HepG2 (cell line): Measurements from ENCODE around the gene TTBK1. TPM values are rescaled to one million over a fixed set of nuclear protein-coding genes. Genes with fewer than 3 reads are reported as not detected.
A peak's percentile ranks its signal among the peaks of the same experiment; 100 is the strongest.

ENCODE experiments used
- ATAC-seq: fragments of 200-7000 bp; cut with Tn5 transposase; 3 replicates; pipeline ENCODE4 v1.9.1; 2020; ENCODE audit warnings: mild to moderate bottlenecking, moderate library complexity
- BruUV-seq: library from RNA; stranded (reverse); fragments of 400-500 nt; replicated peaks from 2 replicates; lab custom pipeline; 2021; lab: Mats Ljungman, UMichigan
- CTCF ChIA-PET: fragments of 300-600 bp; formaldehyde crosslinking; extraction: SDS; loops from one replicate; lab custom pipeline; 2021; ENCODE audit warnings: low total read pairs, inconsistent platforms, low intra/inter-chr PET ratio; lab: Yijun Ruan, JAX
- POLR2A ChIA-PET: fragments of 350-600 bp; sonication (Branson Sonifier 250); formaldehyde crosslinking; loops from one replicate; lab custom pipeline; 2020; ENCODE audit warnings: antibody characterized with exemption, inconsistent platforms; lab: Yijun Ruan, JAX
- DNase-seq: peaks from one replicate; pipeline ENCODE4 v3.0.0-alpha.2; 2015; ENCODE audit warnings: low spot score
- FAIRE-seq: peaks from 3 replicates; lab custom pipeline; 2011; peaks lifted over from hg19 to GRCh38; lab: Jason Lieb, UNC
- H2AFZ ChIP-seq: one replicate; pipeline ENCODE4 v1.6.1; 2011; ENCODE audit warnings: low read length, inconsistent platforms
- H3K27ac ChIP-seq: fragments of 300-600 bp; 3 replicates; pipeline ENCODE4 v1.8.0; 2011; ENCODE audit warnings: mixed run types, mild to moderate bottlenecking, mixed read lengths, low read length, inconsistent platforms; ENCODE audit not compliant: insufficient read depth; ENCODE audit errors: extremely low read length
- H3K27me3 ChIP-seq, 2 experiments: fragments of 200-600 bp in 1 of 2; 2 replicates in 1 of 2; 3 replicates in 1 of 2; pipeline versions ENCODE4 v1.6.0 to v1.8.0; 2011; ENCODE audit warnings: low read length in 2 of 2, mild to moderate bottlenecking in 2 of 2, moderate library complexity in 2 of 2, inconsistent platforms in 1 of 2; ENCODE audit not compliant: insufficient read depth in 2 of 2, control insufficient read depth in 1 of 2
- H3K36me3 ChIP-seq, 2 experiments: fragments of 200-600 bp in 1 of 2; replicated peaks in 1 of 2; 2 replicates in 1 of 2; 3 replicates in 1 of 2; pipeline versions ENCODE4 v1.5.1 to v1.8.0; 2011; ENCODE audit warnings: low read length in 2 of 2, inconsistent platforms in 1 of 2; ENCODE audit not compliant: insufficient read depth in 2 of 2, control insufficient read depth in 1 of 2
- H3K4me1 ChIP-seq: 2 replicates; pipeline ENCODE4 v1.5.1; 2012; ENCODE audit warnings: low read length, inconsistent platforms; ENCODE audit not compliant: insufficient read depth
- H3K4me2 ChIP-seq: 2 replicates; pipeline ENCODE4 v1.6.0; 2011; ENCODE audit warnings: low read depth, low read length, inconsistent platforms
- H3K4me3 ChIP-seq, 3 experiments: fragments of 200-600 bp in 1 of 3; sonication (generic), shearing (Covaris generic) in 1 of 3; replicated peaks in 1 of 3; 2 replicates each; pipeline ENCODE4 v1.5.1; 2011 to 2016; ENCODE audit warnings: low read length in 3 of 3, inconsistent platforms in 2 of 3, low read depth in 2 of 3, mild to moderate bottlenecking in 2 of 3, control low read depth in 1 of 3, mixed read lengths in 1 of 3; ENCODE audit not compliant: insufficient read depth in 1 of 3
- H3K79me2 ChIP-seq: one replicate; pipeline ENCODE4 v1.6.1; 2011; ENCODE audit warnings: low read length, inconsistent platforms; ENCODE audit not compliant: insufficient read depth
- H3K9ac ChIP-seq: 2 replicates; pipeline ENCODE4 v1.6.0; 2011; ENCODE audit warnings: mild to moderate bottlenecking, low read depth, low read length, inconsistent platforms; ENCODE audit not compliant: insufficient read depth
- H3K9me3 ChIP-seq: 2 replicates; pipeline ENCODE4 v1.5.1; 2012; ENCODE audit warnings: mild to moderate bottlenecking, low read length
- H4K20me1 ChIP-seq: 2 replicates; pipeline ENCODE4 v1.6.0; 2011; ENCODE audit warnings: inconsistent platforms, mild to moderate bottlenecking, low read length, moderate library complexity; ENCODE audit not compliant: insufficient read depth
- CCAR2 ChIP-seq: fragments of 200-400 bp; formaldehyde crosslinking; optimal IDR thresholded peaks from 2 replicates; pipeline ENCODE3; 2018; ENCODE audit warnings: low read depth, mild to moderate bottlenecking, low read length, moderate library complexity
- KDM3A ChIP-seq: IDR thresholded peaks from 2 replicates; pipeline ENCODE4 v1.6.1; 2018; ENCODE audit warnings: low read depth, missing compliant biosample characterization
- POLR2A ChIP-seq, 2 experiments: IDR thresholded peaks; 2 replicates each; pipeline ENCODE4 v1.6.1; 2011; ENCODE audit warnings: low read depth in 2 of 2, low read length in 2 of 2, mild to moderate bottlenecking in 1 of 2, moderate library complexity in 1 of 2; ENCODE audit not compliant: insufficient read depth in 1 of 2
- RFX3 ChIP-seq: IDR thresholded peaks from 2 replicates; pipeline ENCODE4 v1.6.1; 2016; ENCODE audit warnings: missing biosample characterization, missing genetic modification reagents
- XRCC5 ChIP-seq: fragments of 200-400 bp; formaldehyde crosslinking; optimal IDR thresholded peaks from 2 replicates; pipeline ENCODE3; 2017; ENCODE audit warnings: mild to moderate bottlenecking, low read length
- ZBTB38 ChIP-seq: sonication (generic); formaldehyde crosslinking; IDR thresholded peaks from 2 replicates; pipeline ENCODE4 v1.5.1; 2020; ENCODE audit warnings: mild to moderate bottlenecking, missing genetic modification reagents
- ZMYM2 ChIP-seq: sonication (generic); formaldehyde crosslinking; IDR thresholded peaks from 2 replicates; pipeline ENCODE4 v1.8.0; 2022; ENCODE audit warnings: mild to moderate bottlenecking, missing genetic modification reagents
- ZNF343 ChIP-seq: sonication (generic); formaldehyde crosslinking; IDR thresholded peaks from 2 replicates; pipeline ENCODE4 v1.4.0; 2020; ENCODE audit warnings: mild to moderate bottlenecking, missing genetic modification reagents
- ZNF432 ChIP-seq: sonication (generic); formaldehyde crosslinking; IDR thresholded peaks from 2 replicates; pipeline ENCODE4 v1.5.0; 2020; ENCODE audit warnings: missing genetic modification reagents, mild to moderate bottlenecking, borderline replicate concordance
- ZNF737 ChIP-seq: sonication (generic); formaldehyde crosslinking; IDR thresholded peaks from 2 replicates; pipeline ENCODE4 v1.5.0; 2020; ENCODE audit warnings: missing genetic modification reagents, mild to moderate bottlenecking, borderline replicate concordance
- WGBS: methylation state at CpG from one replicate; pipeline ENCODE4 v1.1.6; 2017; ENCODE audit warnings: low lambda C conversion rate; 5-methylcytosine and 5-hydroxymethylcytosine counted together
- in situ Hi-C: cut with HindIII; loops from 2 replicates; pipeline ENCODE4 v1.10.0; 2017; ENCODE audit warnings: low pct_unique_long_range_greater_than_20kb; ENCODE audit not compliant: extremely low pct_ligation_motif_present
- intact Hi-C: fragments of 100-400 bp; cut with micrococcal nuclease; formaldehyde crosslinking; loops from one replicate; pipeline ENCODE4 v1.10.0; 2022; ENCODE audit not compliant: unreplicated experiment
- polyA plus RNA-seq, 8 experiments: library from polyadenylated mRNA; depleted of rRNA in 3 of 8; stranded (reverse) in 7 of 8; unstranded in 1 of 8; fragments of >200 nt; fragmentation: Illumina TruSeq in 4 of 8; extraction: Trizol in 4 of 8; gene quantifications; 2 replicates each; pipeline versions ENCODE4 v1.2.1 to v1.2.3, GENCODE V29; 2011 to 2016; ENCODE audit warnings: low read depth in 4 of 8, missing spikeins in 1 of 8, mixed read lengths in 1 of 8; ENCODE audit not compliant: insufficient read depth in 1 of 8
- total RNA-seq, 5 experiments: library from RNA; depleted of rRNA; stranded (reverse); fragments of >200 nt; fragmentation: Illumina TruSeq; extraction: Trizol; gene quantifications; 2 replicates each; pipeline ENCODE4 v1.2.3, GENCODE V29; 2016; ENCODE audit warnings: low read depth in 1 of 5
- TF ChIP-seq, protein P1 (sequence below): sonication (generic); IDR thresholded peaks from 2 replicates; pipeline ENCODE4 v1.6.1; 2016; ENCODE audit warnings: low read depth, borderline replicate concordance
- TF ChIP-seq, protein P2 (sequence below), 2 experiments: sonication (generic) in 1 of 2; formaldehyde crosslinking in 1 of 2; IDR thresholded peaks; 2 replicates each; pipeline versions ENCODE4 v1.4.0 to v1.6.1; 2018 to 2020; ENCODE audit warnings: missing genetic modification reagents in 2 of 2, borderline replicate concordance in 1 of 2, low read depth in 1 of 2, mild to moderate bottlenecking in 1 of 2, missing biosample characterization in 1 of 2
- TF ChIP-seq, protein P3 (sequence below): sonication (generic); formaldehyde crosslinking; IDR thresholded peaks from 2 replicates; pipeline ENCODE4 v1.4.0; 2020; ENCODE audit warnings: missing genetic modification reagents

The TTBK1 gene
- total and polyA plus RNA-seq, 2 of the 13 experiments (the other 11 are each of a cell fraction or from before 2014, with no cell fraction given): 0.24 to 0.33 TPM

DNA sequence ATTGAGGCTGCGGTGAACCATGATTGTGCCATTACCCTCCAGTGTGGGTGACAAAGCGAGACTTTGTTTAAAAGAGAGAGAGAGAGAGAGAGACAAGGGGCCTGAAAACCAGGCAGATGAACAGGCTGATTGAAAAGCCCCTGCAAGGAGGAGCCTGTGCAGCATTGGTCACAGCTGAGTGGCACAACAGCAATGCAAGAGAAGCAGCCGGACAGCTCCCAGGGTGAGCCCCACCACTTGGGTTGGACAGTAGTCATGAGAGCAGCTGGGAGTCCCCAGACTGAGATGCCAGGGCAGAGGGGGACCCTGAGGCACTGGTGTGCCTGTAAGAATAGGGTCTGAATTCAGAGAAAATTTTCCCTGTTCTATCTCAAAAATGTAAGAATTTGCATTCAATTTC is 24.2 kb upstream of the TTBK1 start:
- no TSS peak for BruUV-seq
- Histone ChIP-seq H3K4me2 (no peak overlapping the region), H3K4me3 (no peak overlapping the region), H3K27ac (no peak overlapping the region), H3K9ac (no peak overlapping the region), H3K27me3 (no peaks in the 10 kb centered on the region), H3K9me3 (no peaks in the 10 kb centered on the region), H3K79me2 (no peaks in the 10 kb centered on the region), H3K4me1 (0 out of 2 replicates have a peak, but pooled peaks cover 2% of the 10 kb centered on the region)
- 98% methylated on average over 3 of the region's 3 CpGs for WGBS
- no peak for FAIRE-seq
- peak; percentile 6; the same call in 1 of the 3 replicates for ATAC-seq
- intact Hi-C loops: no loop called here
- ChIA-PET POLR2A (no interaction called here), CTCF (no interaction called here)
- TF ChIP-seq, protein P1, sequence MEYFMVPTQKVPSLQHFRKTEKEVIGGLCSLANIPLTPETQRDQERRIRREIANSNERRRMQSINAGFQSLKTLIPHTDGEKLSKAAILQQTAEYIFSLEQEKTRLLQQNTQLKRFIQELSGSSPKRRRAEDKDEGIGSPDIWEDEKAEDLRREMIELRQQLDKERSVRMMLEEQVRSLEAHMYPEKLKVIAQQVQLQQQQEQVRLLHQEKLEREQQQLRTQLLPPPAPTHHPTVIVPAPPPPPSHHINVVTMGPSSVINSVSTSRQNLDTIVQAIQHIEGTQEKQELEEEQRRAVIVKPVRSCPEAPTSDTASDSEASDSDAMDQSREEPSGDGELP: no peak
- 0 out of 4 replicates have a peak, but pooled peaks of 1 of the 2 experiments have one; percentile 2 for TF ChIP-seq POLR2A (IDR thresholded peaks at IDR 0.05; ENCODE audit: insufficient read depth in 1 of 2, low read depth in 2 of 2, low read length in 2 of 2)
- TF ChIP-seq, all 625 proteins: peak for 1
- Histone ChIP-seq H3K36me3 (peaks cover 0 to 3% of the 10 kb centered on the region in 2 experiments; a peak in 1 of 5 replicates), H2AFZ (no peak overlapping the region), H4K20me1 (no peaks in the 10 kb centered on the region)
- DNase-seq: no peak
- in situ Hi-C loops: no loop called here

DNA sequence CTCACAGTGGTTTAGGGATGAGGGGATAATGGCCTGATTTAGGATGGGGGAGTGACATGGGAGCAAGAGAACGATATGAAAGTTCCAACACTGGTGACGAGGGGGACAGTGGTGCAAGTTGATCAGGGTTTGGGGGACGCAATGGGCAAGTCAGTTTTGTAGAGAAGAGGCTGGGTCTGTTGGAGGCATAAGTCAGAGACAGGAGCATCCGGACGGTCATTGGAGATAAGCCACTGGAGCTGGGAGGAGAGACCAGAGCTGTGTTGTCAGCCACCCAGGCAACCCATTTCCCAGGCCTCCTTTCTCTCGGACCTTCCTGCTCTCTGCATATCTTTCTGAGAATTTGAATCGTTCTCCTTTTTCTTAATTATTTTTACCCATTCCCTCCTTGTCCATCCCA is 23.5 kb upstream of the TTBK1 start:
- ATAC-seq (no peak), FAIRE-seq (no peak), DNase-seq (no peak)
- Histone ChIP-seq H3K9me3 (no peaks in the 10 kb centered on the region), H4K20me1 (no peaks in the 10 kb centered on the region), H2AFZ (no peak overlapping the region), H3K9ac (no peak overlapping the region), H3K27me3 (no peaks in the 10 kb centered on the region), H3K27ac (no peak overlapping the region), H3K79me2 (no peaks in the 10 kb centered on the region), H3K4me2 (no peak overlapping the region), H3K4me1 (peaks cover 9% of the 10 kb centered on the region; the same call in 1 of the 2 replicates), H3K36me3 (peaks cover 0 to 4% of the 10 kb centered on the region in 2 experiments; a peak in 1 of 5 replicates), H3K4me3 (no peak overlapping the region)
- in situ Hi-C loops: no loop called here
- WGBS: 86% methylated on average over 7 of the region's 7 CpGs
- ChIA-PET CTCF (no interaction called here), POLR2A (interaction anchor here (1.3 kb wide), 1 partner anchor 9 kb away, joined by 11 read pairs; the partner anchor contains the start of gene DNPH1)
- BruUV-seq: no TSS peak
- intact Hi-C loops: no loop called here
- no peak for TF ChIP-seq XRCC5
- TF ChIP-seq ZNF432: no peak
- TF ChIP-seq, protein P2, sequence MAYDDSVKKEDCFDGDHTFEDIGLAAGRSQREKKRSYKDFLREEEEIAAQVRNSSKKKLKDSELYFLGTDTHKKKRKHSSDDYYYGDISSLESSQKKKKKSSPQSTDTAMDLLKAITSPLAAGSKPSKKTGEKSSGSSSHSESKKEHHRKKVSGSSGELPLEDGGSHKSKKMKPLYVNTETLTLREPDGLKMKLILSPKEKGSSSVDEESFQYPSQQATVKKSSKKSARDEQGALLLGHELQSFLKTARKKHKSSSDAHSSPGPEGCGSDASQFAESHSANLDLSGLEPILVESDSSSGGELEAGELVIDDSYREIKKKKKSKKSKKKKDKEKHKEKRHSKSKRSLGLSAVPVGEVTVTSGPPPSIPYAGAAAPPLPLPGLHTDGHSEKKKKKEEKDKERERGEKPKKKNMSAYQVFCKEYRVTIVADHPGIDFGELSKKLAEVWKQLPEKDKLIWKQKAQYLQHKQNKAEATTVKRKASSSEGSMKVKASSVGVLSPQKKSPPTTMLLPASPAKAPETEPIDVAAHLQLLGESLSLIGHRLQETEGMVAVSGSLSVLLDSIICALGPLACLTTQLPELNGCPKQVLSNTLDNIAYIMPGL (CRISPR knock-in tag; IDR thresholded peaks at IDR 0.05; ENCODE audit: borderline replicate concordance in 1 of 2, low read depth in 1 of 2): no peak
- no peak for TF ChIP-seq ZNF737
- TF ChIP-seq, protein P3, sequence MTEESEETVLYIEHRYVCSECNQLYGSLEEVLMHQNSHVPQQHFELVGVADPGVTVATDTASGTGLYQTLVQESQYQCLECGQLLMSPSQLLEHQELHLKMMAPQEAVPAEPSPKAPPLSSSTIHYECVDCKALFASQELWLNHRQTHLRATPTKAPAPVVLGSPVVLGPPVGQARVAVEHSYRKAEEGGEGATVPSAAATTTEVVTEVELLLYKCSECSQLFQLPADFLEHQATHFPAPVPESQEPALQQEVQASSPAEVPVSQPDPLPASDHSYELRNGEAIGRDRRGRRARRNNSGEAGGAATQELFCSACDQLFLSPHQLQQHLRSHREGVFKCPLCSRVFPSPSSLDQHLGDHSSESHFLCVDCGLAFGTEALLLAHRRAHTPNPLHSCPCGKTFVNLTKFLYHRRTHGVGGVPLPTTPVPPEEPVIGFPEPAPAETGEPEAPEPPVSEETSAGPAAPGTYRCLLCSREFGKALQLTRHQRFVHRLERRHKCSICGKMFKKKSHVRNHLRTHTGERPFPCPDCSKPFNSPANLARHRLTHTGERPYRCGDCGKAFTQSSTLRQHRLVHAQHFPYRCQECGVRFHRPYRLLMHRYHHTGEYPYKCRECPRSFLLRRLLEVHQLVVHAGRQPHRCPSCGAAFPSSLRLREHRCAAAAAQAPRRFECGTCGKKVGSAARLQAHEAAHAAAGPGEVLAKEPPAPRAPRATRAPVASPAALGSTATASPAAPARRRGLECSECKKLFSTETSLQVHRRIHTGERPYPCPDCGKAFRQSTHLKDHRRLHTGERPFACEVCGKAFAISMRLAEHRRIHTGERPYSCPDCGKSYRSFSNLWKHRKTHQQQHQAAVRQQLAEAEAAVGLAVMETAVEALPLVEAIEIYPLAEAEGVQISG (CRISPR knock-in tag): no peak
- no peak for TF ChIP-seq KDM3A
- TF ChIP-seq RFX3 (CRISPR knock-in tag): no peak
- TF ChIP-seq ZBTB38 (CRISPR knock-in tag): no peak
- no peak for TF ChIP-seq ZMYM2 (CRISPR knock-in tag)
- no peak for TF ChIP-seq CCAR2
- no peak for TF ChIP-seq ZNF343 (CRISPR knock-in tag)
